SK-N-SH treated with all-trans-retinoic acid at 6 μM for 48 hours (cell line): ENCODE results near the gene PPP2R3B.

Experiments
- ATAC-seq: fragments of 200-7000 bp; cut with Tn5 transposase; 3 replicates; pipeline ENCODE4 v1.9.1; 2020; ENCODE audit warnings: mild to moderate bottlenecking, moderate library complexity
- ARNTL ChIP-seq: fragments of 450-650 bp; formaldehyde crosslinking; IDR thresholded peaks from 2 replicates; pipeline ENCODE4 v1.5.0; 2020; ENCODE audit warnings: low read depth, mild to moderate bottlenecking, moderate library complexity, borderline replicate concordance
- BACH2 ChIP-seq: fragments of 250-450 bp; sonication (Bioruptor Pico); IDR thresholded peaks from 2 replicates; pipeline ENCODE4 v1.9.0; 2021; ENCODE audit warnings: mild to moderate bottlenecking, borderline replicate concordance
- CSDC2 ChIP-seq: fragments of 250-450 bp; sonication (Bioruptor Pico); IDR thresholded peaks from 2 replicates; pipeline ENCODE4 v1.5.0; 2020; ENCODE audit warnings: mild to moderate bottlenecking, moderate library complexity
- CSRNP3 ChIP-seq: fragments of 250-450 bp; sonication (Bioruptor Pico); IDR thresholded peaks from 2 replicates; pipeline ENCODE4 v1.5.1; 2021; ENCODE audit warnings: mild to moderate bottlenecking, moderate library complexity
- GLIS3 ChIP-seq: fragments of 250-450 bp; sonication (Bioruptor Pico); IDR thresholded peaks from 2 replicates; pipeline ENCODE4 v1.5.0; 2020; ENCODE audit warnings: mild to moderate bottlenecking, moderate library complexity
- ISL1 ChIP-seq: fragments of 250-450 bp; sonication (Bioruptor Pico); IDR thresholded peaks from 2 replicates; pipeline ENCODE4 v2.1.2; 2022; ENCODE audit warnings: mild to moderate bottlenecking, moderate library complexity
- OSR1 ChIP-seq: fragments of 250-450 bp; sonication (Bioruptor Pico); IDR thresholded peaks from 2 replicates; pipeline ENCODE4 v1.8.0; 2022; ENCODE audit warnings: moderate library complexity, mild to moderate bottlenecking, inconsistent platforms
- RARB ChIP-seq: fragments of 250-450 bp; sonication (Bioruptor Pico); IDR thresholded peaks from 2 replicates; pipeline ENCODE4 v1.8.0; 2021; ENCODE audit warnings: mild to moderate bottlenecking, moderate library complexity
- SNAI2 ChIP-seq: fragments of 250-450 bp; sonication (Bioruptor Pico); IDR thresholded peaks from 2 replicates; pipeline ENCODE4 v1.5.0; 2020; ENCODE audit warnings: mild to moderate bottlenecking, moderate library complexity
- TOX ChIP-seq: fragments of 250-450 bp; sonication (Bioruptor Pico); IDR thresholded peaks from 2 replicates; pipeline ENCODE4 v1.8.0; 2021; ENCODE audit warnings: mild to moderate bottlenecking, moderate library complexity, borderline replicate concordance
- ZC3H10 ChIP-seq: fragments of 250-450 bp; sonication (Bioruptor Pico); IDR thresholded peaks from 2 replicates; pipeline ENCODE4 v1.5.1; 2021; ENCODE audit warnings: mild to moderate bottlenecking, moderate library complexity
- ZFP3 ChIP-seq: fragments of 250-450 bp; sonication (Bioruptor Pico); IDR thresholded peaks from 2 replicates; pipeline ENCODE4 v1.5.0; 2020; ENCODE audit warnings: mild to moderate bottlenecking, moderate library complexity
- ZNF565 ChIP-seq: fragments of 450-650 bp; formaldehyde crosslinking; conservative IDR thresholded peaks from 2 replicates; pipeline ENCODE4 v1.5.0; 2020; ENCODE audit warnings: low read depth, mild to moderate bottlenecking, moderate library complexity
- ZNF70 ChIP-seq: fragments of 450-650 bp; formaldehyde crosslinking; IDR thresholded peaks from 2 replicates; pipeline ENCODE4 v1.5.0; 2020; ENCODE audit warnings: mild to moderate bottlenecking, moderate library complexity
- TF ChIP-seq, protein P1 (sequence below): fragments of 250-450 bp; sonication (Bioruptor Pico); IDR thresholded peaks from 2 replicates; pipeline ENCODE4 v1.8.0; 2021; ENCODE audit warnings: low read depth, mild to moderate bottlenecking, moderate library complexity, borderline replicate concordance
- TF ChIP-seq, protein P2 (sequence below): fragments of 250-450 bp; sonication (Bioruptor Pico); IDR thresholded peaks from 2 replicates; pipeline ENCODE4 v1.5.0; 2020; ENCODE audit warnings: mild to moderate bottlenecking, moderate library complexity

Gene PPP2R3B

DNA sequence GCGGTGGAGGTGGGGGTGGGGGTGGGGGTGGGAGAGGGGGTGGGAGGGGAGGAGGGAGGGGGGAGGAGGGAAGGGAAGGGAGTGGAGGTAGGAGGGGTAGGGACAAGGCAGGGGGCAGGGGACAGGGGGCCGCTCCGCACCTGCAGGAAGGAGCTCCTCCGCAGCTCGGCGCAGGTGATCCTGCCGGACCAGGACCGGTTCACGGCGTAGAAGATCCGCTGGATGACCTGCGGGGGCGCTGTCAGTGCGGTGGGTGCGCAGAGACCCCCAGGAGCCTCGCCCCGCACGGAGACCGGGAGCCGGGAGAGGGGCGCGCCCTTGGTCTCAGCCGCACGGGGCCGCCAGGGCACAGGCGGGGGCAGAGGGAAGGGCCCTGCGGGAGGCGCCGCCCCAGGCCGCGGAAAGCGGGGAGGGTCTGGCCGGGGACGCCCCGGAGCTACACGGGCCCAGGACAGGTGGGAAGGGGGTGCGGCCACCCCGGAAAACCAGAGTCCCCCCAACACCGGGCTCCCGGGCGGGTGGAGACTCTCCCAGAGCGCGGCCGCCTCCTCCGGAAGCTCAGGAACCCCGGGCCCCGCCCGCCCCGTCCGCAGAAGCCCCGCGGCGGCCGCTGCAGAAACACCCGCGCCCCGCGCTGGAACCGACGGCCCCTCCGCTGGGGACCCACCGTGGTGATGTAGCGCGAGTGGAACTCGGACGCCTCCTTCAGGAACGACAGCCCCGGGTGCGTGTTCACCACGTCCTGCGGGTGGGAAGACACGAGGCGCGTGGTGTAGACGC, 40.5 kb downstream of the PPP2R3B start:
- TF ChIP-seq SNAI2 (CRISPR knock-in tag) (no peak), OSR1 (CRISPR knock-in tag) (no peak), ZNF565 (CRISPR knock-in tag) (no peak), CSRNP3 (CRISPR knock-in tag) (no peak)
- no peak for ATAC-seq

DNA sequence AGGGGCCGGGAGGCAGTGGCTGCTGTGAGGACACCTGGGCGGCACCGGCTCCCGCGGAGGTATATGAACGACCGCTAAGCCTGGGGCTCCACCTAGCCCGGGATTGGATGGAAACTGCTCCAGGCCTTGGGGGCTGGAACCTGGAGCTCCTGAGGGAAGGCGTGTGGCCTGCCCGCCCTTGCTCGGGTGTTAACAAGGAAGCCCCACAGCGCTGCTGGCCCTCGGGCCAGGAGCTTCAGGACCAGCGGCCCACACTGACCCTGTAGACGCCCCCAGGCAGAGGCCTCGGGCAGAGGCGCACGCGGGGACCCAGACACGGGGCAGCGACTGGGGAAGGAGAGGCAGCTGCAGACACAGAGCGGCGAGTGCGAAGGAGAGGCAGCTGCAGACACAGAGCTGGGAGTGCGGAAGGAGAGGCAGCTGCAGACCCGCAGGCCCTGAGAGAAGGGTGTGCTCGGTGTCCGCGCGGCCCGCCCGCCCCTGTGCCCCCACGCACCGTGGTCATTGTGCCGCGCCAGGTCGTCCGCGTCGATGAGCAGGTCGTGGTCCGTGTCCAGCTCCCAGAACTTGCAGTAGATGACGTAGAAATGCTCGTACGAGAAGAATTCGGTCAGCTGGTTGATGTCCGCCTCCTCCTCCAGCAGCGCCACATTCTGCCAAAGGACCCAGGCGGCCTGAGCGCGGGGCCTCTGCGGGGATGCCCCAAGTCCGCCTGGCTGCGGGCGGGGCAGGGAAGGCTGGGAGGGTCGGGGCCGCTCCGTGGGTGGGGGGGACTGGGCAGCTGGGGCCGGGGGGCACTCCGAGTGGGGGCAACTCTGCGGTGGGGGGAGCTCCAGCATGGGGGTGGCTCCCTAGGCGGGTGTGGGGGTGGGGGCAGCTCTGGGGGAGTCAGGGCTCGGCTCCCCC, 41.4 kb downstream of the PPP2R3B start:
- no peak for TF ChIP-seq RARB (CRISPR knock-in tag)
- no peak for TF ChIP-seq TOX (CRISPR knock-in tag)
- TF ChIP-seq, protein P1, sequence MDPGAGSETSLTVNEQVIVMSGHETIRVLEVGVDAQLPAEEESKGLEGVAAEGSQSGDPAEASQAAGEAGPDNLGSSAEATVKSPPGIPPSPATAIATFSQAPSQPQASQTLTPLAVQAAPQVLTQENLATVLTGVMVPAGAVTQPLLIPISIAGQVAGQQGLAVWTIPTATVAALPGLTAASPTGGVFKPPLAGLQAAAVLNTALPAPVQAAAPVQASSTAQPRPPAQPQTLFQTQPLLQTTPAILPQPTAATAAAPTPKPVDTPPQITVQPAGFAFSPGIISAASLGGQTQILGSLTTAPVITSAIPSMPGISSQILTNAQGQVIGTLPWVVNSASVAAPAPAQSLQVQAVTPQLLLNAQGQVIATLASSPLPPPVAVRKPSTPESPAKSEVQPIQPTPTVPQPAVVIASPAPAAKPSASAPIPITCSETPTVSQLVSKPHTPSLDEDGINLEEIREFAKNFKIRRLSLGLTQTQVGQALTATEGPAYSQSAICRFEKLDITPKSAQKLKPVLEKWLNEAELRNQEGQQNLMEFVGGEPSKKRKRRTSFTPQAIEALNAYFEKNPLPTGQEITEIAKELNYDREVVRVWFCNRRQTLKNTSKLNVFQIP (CRISPR knock-in tag): no peak
- no peak for TF ChIP-seq CSDC2 (CRISPR knock-in tag)
- TF ChIP-seq GLIS3: no peak
- TF ChIP-seq ZNF70 (CRISPR knock-in tag): no peak
- TF ChIP-seq, protein P2, sequence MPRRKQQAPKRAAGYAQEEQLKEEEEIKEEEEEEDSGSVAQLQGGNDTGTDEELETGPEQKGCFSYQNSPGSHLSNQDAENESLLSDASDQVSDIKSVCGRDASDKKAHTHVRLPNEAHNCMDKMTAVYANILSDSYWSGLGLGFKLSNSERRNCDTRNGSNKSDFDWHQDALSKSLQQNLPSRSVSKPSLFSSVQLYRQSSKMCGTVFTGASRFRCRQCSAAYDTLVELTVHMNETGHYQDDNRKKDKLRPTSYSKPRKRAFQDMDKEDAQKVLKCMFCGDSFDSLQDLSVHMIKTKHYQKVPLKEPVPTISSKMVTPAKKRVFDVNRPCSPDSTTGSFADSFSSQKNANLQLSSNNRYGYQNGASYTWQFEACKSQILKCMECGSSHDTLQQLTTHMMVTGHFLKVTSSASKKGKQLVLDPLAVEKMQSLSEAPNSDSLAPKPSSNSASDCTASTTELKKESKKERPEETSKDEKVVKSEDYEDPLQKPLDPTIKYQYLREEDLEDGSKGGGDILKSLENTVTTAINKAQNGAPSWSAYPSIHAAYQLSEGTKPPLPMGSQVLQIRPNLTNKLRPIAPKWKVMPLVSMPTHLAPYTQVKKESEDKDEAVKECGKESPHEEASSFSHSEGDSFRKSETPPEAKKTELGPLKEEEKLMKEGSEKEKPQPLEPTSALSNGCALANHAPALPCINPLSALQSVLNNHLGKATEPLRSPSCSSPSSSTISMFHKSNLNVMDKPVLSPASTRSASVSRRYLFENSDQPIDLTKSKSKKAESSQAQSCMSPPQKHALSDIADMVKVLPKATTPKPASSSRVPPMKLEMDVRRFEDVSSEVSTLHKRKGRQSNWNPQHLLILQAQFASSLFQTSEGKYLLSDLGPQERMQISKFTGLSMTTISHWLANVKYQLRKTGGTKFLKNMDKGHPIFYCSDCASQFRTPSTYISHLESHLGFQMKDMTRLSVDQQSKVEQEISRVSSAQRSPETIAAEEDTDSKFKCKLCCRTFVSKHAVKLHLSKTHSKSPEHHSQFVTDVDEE (CRISPR knock-in tag): no peak
- TF ChIP-seq ARNTL (CRISPR knock-in tag): no peak
- no peak for TF ChIP-seq ZC3H10 (CRISPR knock-in tag)
- ATAC-seq: no peak

GRCh38 chrX:344371-344901, 42.3 kb downstream of the PPP2R3B start:
- ATAC-seq: no peak
- TF ChIP-seq ZFP3: no peak
- TF ChIP-seq ZNF70 (CRISPR knock-in tag): no peak
- TF ChIP-seq GLIS3: no peak
- TF ChIP-seq RARB (CRISPR knock-in tag): no peak
- TF ChIP-seq CSRNP3 (CRISPR knock-in tag): no peak
- TF ChIP-seq BACH2 (CRISPR knock-in tag): no peak
- no peak for TF ChIP-seq OSR1 (CRISPR knock-in tag)
- TF ChIP-seq ISL1 (CRISPR knock-in tag): no peak
- TF ChIP-seq ARNTL (CRISPR knock-in tag): no peak
- TF ChIP-seq TOX (CRISPR knock-in tag): no peak
- TF ChIP-seq SNAI2 (CRISPR knock-in tag): no peak
- TF ChIP-seq, protein P2 (CRISPR knock-in tag): no peak
- no peak for TF ChIP-seq CSDC2 (CRISPR knock-in tag)
